Uterus (tissue), 4 donors: ENCODE results near the gene CEP162. TPM values are rescaled to one million over a fixed set of nuclear protein-coding genes. Genes with fewer than 3 reads are reported as not detected.
"Not testable (repeated sequence)": the region's sequence is repeated elsewhere in the genome, so short reads cannot be mapped to it uniquely, and the experiment has no call there.

Experiments used
- DNase-seq, 2 donors: peaks; one replicate each; pipeline ENCODE4 v3.0.0-alpha.2; 2019 to 2020
- H3K27ac ChIP-seq, 2 donors: fragments of 200-600 bp; sonication (generic); 1 replicate in 1 of 2; 2 replicates in 1 of 2; pipeline ENCODE4 v1.5.1; 2016 to 2018
- H3K27me3 ChIP-seq, 2 donors: fragments of 200-600 bp; sonication (generic); one replicate each; pipeline ENCODE4 v1.5.1; 2018 to 2019; ENCODE audit warnings: control low read depth in 1 of 2
- H3K36me3 ChIP-seq, 2 donors: fragments of 200-600 bp; sonication (generic); one replicate each; pipeline ENCODE4 v1.5.1; 2019; ENCODE audit warnings: control low read depth in 1 of 2
- H3K4me1 ChIP-seq, 2 donors: fragments of 200-600 bp; sonication (generic); one replicate each; pipeline ENCODE4 v1.5.1; 2018 to 2019; ENCODE audit warnings: control low read depth in 1 of 2
- H3K4me3 ChIP-seq, 2 donors: fragments of 200-600 bp; sonication (generic); 1 replicate in 1 of 2; 2 replicates in 1 of 2; pipeline ENCODE4 v1.5.1; 2018 to 2019; ENCODE audit warnings: mild to moderate bottlenecking in 1 of 2
- H3K9me3 ChIP-seq, 2 donors: fragments of 200-600 bp; sonication (generic); one replicate each; pipeline ENCODE4 v1.5.1; 2019; ENCODE audit warnings: control low read depth in 1 of 2
- CTCF ChIP-seq, 4 experiments: fragments of 200-600 bp in 2 of 4; fragments of 450-650 bp in 2 of 4; sonication (generic) in 2 of 4; IDR thresholded peaks; one replicate each; pipeline ENCODE4 v1.5.1; 2016 to 2019; ENCODE audit warnings: antibody characterized with exemption in 4 of 4, mild to moderate bottlenecking in 2 of 4, moderate library complexity in 1 of 4
- POLR2A ChIP-seq, 2 donors: fragments of 450-650 bp; IDR thresholded peaks; one replicate each; pipeline ENCODE4 v1.6.1; 2016; ENCODE audit warnings: antibody characterized with exemption in 2 of 2, mild to moderate bottlenecking in 1 of 2, moderate library complexity in 1 of 2
- intact Hi-C: fragments of 100-400 bp; cut with DNase I; formaldehyde crosslinking; loops from one replicate; pipeline ENCODE4 v1.15.1; 2023; ENCODE audit warnings: low total_unique reads
- total RNA-seq, 4 donors: library from RNA; depleted of rRNA in 3 of 4; stranded (reverse); fragments of >200 nt in 3 of 4; gene quantifications; one replicate each; pipeline versions ENCODE4 v1.1.0 to v1.2.4, GENCODE V29; 2014 to 2023
- donor health status: DM: yes; HTN: yes; CAD: no.

Gene CEP162
- total RNA-seq, 4 donors from 2014 or later: 7.7 to 32.5 (median 15.5) TPM

GRCh38 chr6:84227044-84227433, 404 bp downstream of the CEP162 start:
- Histone ChIP-seq H3K36me3 (no peaks in the 10 kb centered on the region), H3K27ac (peak overlapping the region; percentile 83 to 88), H3K4me1 (no peaks in the 10 kb centered on the region), H3K9me3 (no peaks in the 10 kb centered on the region), H3K4me3 (peak overlapping the region; percentile 57 to 66), H3K27me3 (peaks cover 0 to 2% of the 10 kb centered on the region in 2 donors)
- no peak for DNase-seq
- intact Hi-C loops: no loop called here
- TF ChIP-seq CTCF (IDR thresholded peaks at IDR 0.05) (no peak), POLR2A (IDR thresholded peaks at IDR 0.05) (no peak)

- Histone ChIP-seq H3K4me3 (no peak overlapping the region), H3K36me3 (no peaks in the 10 kb centered on the region), H3K27ac (no peak overlapping the region), H3K4me1 (no peaks in the 10 kb centered on the region), H3K27me3 (no peaks in the 10 kb centered on the region), H3K9me3 (no peaks in the 10 kb centered on the region)
- intact Hi-C loops: no loop called here
- no peak for DNase-seq
- TF ChIP-seq POLR2A (IDR thresholded peaks at IDR 0.05) (no peak), CTCF (IDR thresholded peaks at IDR 0.05) (no peak)
These were observed 3.2 kb downstream of the CEP162 start for GRCh38 chr6:84224251-84224650.

DNA sequence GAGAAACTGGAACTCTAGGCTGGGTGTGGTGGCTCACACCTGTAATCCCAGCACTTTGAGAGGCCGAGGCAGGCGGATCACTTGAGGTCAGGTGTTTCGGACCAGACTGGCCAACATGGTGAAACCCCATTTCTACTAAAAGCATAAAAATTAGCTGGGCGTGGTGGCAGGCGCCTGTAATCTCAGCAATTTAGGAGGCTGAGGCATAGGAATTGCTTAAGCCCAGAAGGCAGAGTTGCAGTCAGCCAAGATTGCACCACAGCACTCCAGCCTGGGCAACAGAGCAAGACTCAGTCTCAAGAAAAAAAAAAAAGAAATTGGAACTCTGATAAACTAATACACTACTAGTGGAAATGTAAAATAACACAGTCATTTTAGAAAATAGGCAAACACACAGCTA, 3.8 kb downstream of the CEP162 start:
- DNase-seq, H3K4me1 ChIP-seq, H3K9me3 ChIP-seq, H3K27ac ChIP-seq, H3K27me3 ChIP-seq, intact Hi-C loops, H3K36me3 ChIP-seq, H3K4me3 ChIP-seq: not testable (repeated sequence)

GRCh38 chr6:84222426-84222825, 5.0 kb downstream of the CEP162 start:
- Histone ChIP-seq H3K4me3 (no peak overlapping the region), H3K27me3 (no peaks in the 10 kb centered on the region), H3K36me3 (no peaks in the 10 kb centered on the region), H3K27ac (no peak overlapping the region), H3K9me3 (no peaks in the 10 kb centered on the region), H3K4me1 (no peaks in the 10 kb centered on the region)
- no peak for DNase-seq
- TF ChIP-seq CTCF (IDR thresholded peaks at IDR 0.05) (no peak), POLR2A (IDR thresholded peaks at IDR 0.05) (no peak)
- intact Hi-C loops: no loop called here

- no peak for DNase-seq
- no peak for TF ChIP-seq POLR2A (IDR thresholded peaks at IDR 0.05)
- TF ChIP-seq CTCF (IDR thresholded peaks at IDR 0.05): peak; percentile 17 to 41 (median 34)
- Histone ChIP-seq H3K9me3 (no peaks in the 10 kb centered on the region), H3K27ac (no peak overlapping the region), H3K36me3 (no peaks in the 10 kb centered on the region), H3K27me3 (no peaks in the 10 kb centered on the region), H3K4me3 (no peak overlapping the region), H3K4me1 (no peaks in the 10 kb centered on the region)
- intact Hi-C loops: no loop called here
These were observed 6.5 kb downstream of the CEP162 start for GRCh38 chr6:84220809-84221409.

- TF ChIP-seq CTCF (IDR thresholded peaks at IDR 0.05) (no peak), POLR2A (IDR thresholded peaks at IDR 0.05) (no peak)
- DNase-seq: no peak
- Histone ChIP-seq H3K27ac (no peak overlapping the region), H3K36me3 (no peaks in the 10 kb centered on the region), H3K9me3 (no peaks in the 10 kb centered on the region), H3K4me3 (no peak overlapping the region), H3K4me1 (no peaks in the 10 kb centered on the region), H3K27me3 (no peaks in the 10 kb centered on the region)
- intact Hi-C loops: no loop called here
These were observed 9.4 kb downstream of the CEP162 start for GRCh38 chr6:84218091-84218490.
